Renal cortex interstitium (tissue), 11 donors: Measurements from ENCODE around the gene CENPT. TPM values are rescaled to one million over a fixed set of nuclear protein-coding genes. Genes with fewer than 3 reads are reported as not detected.

Source experiments
- DNase-seq, 11 donors: peaks; one replicate each; pipeline ENCODE4 v3.0.0-alpha.2; 2013; ENCODE audit warnings: low read depth in 9 of 11, low spot score in 4 of 11; ENCODE audit errors: extremely low read depth in 1 of 11
- polyA plus RNA-seq, 3 donors: library from polyadenylated mRNA; unstranded; fragments of 120-200 nt; gene quantifications; one replicate each; pipeline ENCODE4 v1.2.1, GENCODE V29; 2013; ENCODE audit not compliant: insufficient read length in 3 of 3

Gene CENPT
- polyA plus RNA-seq, 3 donors = 43.0 to 59.6 (median 53.3) TPM

DNA sequence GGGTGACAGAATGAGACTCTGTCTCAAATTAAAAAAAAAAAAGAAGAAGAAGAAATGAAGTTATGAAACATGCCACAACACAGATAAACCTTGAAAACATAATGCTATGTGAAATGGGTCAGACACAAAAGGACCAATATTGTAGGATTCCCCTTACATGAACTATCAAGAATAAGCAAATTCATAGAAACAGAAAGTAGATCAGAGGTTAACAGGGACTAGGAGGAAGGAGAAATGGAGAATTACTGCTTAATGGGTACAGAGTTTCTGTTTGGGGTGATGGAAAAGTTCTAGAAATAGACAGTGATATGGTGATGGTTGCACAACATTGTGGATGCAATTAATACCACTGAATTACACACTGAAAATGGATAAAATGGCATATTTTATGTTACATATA lies 57.4 kb downstream of the CENPT start:
- no peak for DNase-seq

- DNase-seq = no peak
These were observed 61.0 kb downstream of the CENPT start for GRCh38 chr16:67786491-67786890.

- no peak for DNase-seq
These were observed 64.2 kb downstream of the CENPT start for GRCh38 chr16:67783353-67783725.

DNA sequence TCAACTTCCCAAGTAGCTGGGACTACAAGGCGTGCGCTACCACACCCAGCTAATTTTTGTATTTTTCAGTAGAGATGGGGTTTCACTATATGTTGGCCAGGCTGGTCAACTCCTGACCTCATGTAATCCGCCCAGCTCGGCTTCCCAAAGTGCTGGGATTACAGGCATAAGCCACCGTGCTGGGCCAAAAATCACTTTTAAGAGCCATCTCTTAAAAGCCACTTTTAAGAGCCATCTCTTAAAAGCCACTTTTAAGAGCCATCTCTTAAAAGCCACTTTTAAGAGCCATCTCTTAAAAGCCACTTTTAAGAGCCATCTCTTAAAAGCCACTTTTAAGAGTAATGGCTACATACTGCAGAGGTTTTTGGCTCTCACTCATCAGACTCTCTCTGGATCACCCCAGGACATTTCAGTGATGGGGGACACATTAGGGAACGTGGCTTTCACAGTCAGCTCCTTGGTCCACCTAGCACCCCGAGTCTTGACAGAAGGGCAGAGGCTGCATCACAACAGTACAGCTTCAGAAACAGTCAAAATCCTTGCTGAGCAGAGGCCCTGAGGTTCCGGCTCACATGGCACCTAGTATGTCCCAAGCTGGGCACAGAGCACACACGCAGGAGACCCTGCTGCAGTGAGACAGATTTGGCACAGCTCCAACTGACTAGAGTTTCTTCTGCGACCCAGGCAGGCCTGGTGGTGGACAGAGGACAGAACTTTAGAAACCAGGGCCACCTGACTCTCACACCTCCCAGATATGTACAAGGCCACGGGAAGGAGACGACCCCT lies 64.7 kb downstream of the CENPT start:
- DNase-seq = no peak

GRCh38 chr16:67781565-67781921 lies 66.0 kb downstream of the CENPT start:
- DNase-seq = no peak

- DNase-seq = no peak
These were observed 66.5 kb downstream of the CENPT start for GRCh38 chr16:67780847-67781564.

- DNase-seq = no peak
These were observed 68.1 kb downstream of the CENPT start for GRCh38 chr16:67779256-67780014.

Other genes with a start within 250 kb of the CENPT start
- gene CARMIL2, start 202.5 kb downstream of the CENPT start, polyA plus RNA-seq = 1 to 10 TPM; 1.0 to 1.3 (median 1.1) TPM
- 10 to 100 TPM; 19.8 to 29.5 (median 25.4) TPM for gene ACD, start 187.4 kb downstream of the CENPT start, polyA plus RNA-seq
- 1 to 10 TPM; 2.7 to 4.6 (median 3.4) TPM for gene PARD6A, start 186.7 kb downstream of the CENPT start, polyA plus RNA-seq
- gene ENKD1, start 180.9 kb downstream of the CENPT start, polyA plus RNA-seq = 10 to 100 TPM; 20.2 to 34.6 (median 25.7) TPM
- gene C16orf86, start 180.9 kb downstream of the CENPT start, polyA plus RNA-seq = 1 to 10 TPM; 2.9 to 4.8 (median 4.1) TPM
- 10 to 100 TPM; 19.8 to 23.7 (median 23.0) TPM for gene GFOD2, start 128.4 kb downstream of the CENPT start, polyA plus RNA-seq
- gene RANBP10, start 41.1 kb downstream of the CENPT start, polyA plus RNA-seq = 10 to 100 TPM; 22.7 to 30.4 (median 25.2) TPM
- gene TSNAXIP1, start 40.8 kb downstream of the CENPT start, polyA plus RNA-seq = 1 to 10 TPM; 6.9 to 9.4 (median 7.6) TPM
- 10 to 100 TPM; 26.6 to 36.3 (median 28.1) TPM for gene THAP11, start 5.4 kb downstream of the CENPT start, polyA plus RNA-seq
- 100 to 1,000 TPM; 115 to 139 (median 129) TPM for gene NUTF2, start 760 bp downstream of the CENPT start, polyA plus RNA-seq
- 100 to 1,000 TPM in 1 of 3 donors, 10 to 100 TPM in 2; 91.3 to 106 (median 95.3) TPM for gene EDC4, start 25.4 kb upstream of the CENPT start, polyA plus RNA-seq
- gene NRN1L, start 37.2 kb upstream of the CENPT start, polyA plus RNA-seq = under 1 TPM in 2 of 3 donors, not detected in 1; 0.43 to 0.70 TPM
- gene PSKH1, start 45.6 kb upstream of the CENPT start, polyA plus RNA-seq = 10 to 100 TPM; 31.2 to 40.9 (median 34.1) TPM
- 1 to 10 TPM; 4.0 to 7.6 (median 6.2) TPM for gene CTRL, start 84.2 kb upstream of the CENPT start, polyA plus RNA-seq
- gene PSMB10, start 89.2 kb upstream of the CENPT start, polyA plus RNA-seq = 10 to 100 TPM; 15.9 to 31.1 (median 28.4) TPM
- gene LCAT, start 96.4 kb upstream of the CENPT start, polyA plus RNA-seq = 10 to 100 TPM; 16.1 to 29.5 (median 21.2) TPM
- gene SLC12A4, start 120.9 kb upstream of the CENPT start, polyA plus RNA-seq = 10 to 100 TPM; 28.8 to 38.9 (median 35.6) TPM
- under 1 TPM in 2 of 3 donors, not detected in 1; 0.14 to 0.16 TPM for gene DPEP3, start 132.8 kb upstream of the CENPT start, polyA plus RNA-seq
- gene DPEP2, start 151.8 kb upstream of the CENPT start, polyA plus RNA-seq = under 1 TPM; 0.51 to 0.86 (median 0.62) TPM
- gene DPEP2NB, start 168.2 kb upstream of the CENPT start, polyA plus RNA-seq = not detected
- gene DDX28, start 175.5 kb upstream of the CENPT start, polyA plus RNA-seq = 10 to 100 TPM in 2 of 3 donors, 1 to 10 TPM in 1; 9.3 to 11.3 (median 10.1) TPM
- gene DUS2, start 175.6 kb upstream of the CENPT start, polyA plus RNA-seq = 10 to 100 TPM; 13.7 to 17.9 (median 17.5) TPM
- gene NFATC3, start 237.7 kb upstream of the CENPT start, polyA plus RNA-seq = 10 to 100 TPM; 28.8 to 37.0 (median 35.7) TPM